Osteocyte (in vitro differentiated cells): ENCODE results near the gene GTF3C1. TPM values are rescaled to one million over a fixed set of nuclear protein-coding genes. Genes with fewer than 3 reads are reported as not detected.

Experiments used
- DNase-seq: peaks from one replicate; pipeline ENCODE4 v3.0.0; 2021; ENCODE audit warnings: mixed read lengths; ENCODE audit not compliant: unreplicated experiment; ENCODE audit errors: extremely low spot score
- H3K27ac Mint-ChIP-seq: one replicate; pipeline ENCODE4 v1.8.0; 2021; ENCODE audit warnings: mild to moderate bottlenecking, mixed read lengths; ENCODE audit not compliant: unreplicated experiment
- H3K27me3 Mint-ChIP-seq: one replicate; pipeline ENCODE4 v1.8.0; 2021; ENCODE audit warnings: mixed read lengths; ENCODE audit not compliant: unreplicated experiment
- H3K36me3 Mint-ChIP-seq: one replicate; pipeline ENCODE4 v1.8.0; 2021; ENCODE audit warnings: mixed read lengths; ENCODE audit not compliant: unreplicated experiment
- H3K4me1 Mint-ChIP-seq: one replicate; pipeline ENCODE4 v1.8.0; 2021; ENCODE audit warnings: mixed read lengths; ENCODE audit not compliant: unreplicated experiment
- H3K4me3 Mint-ChIP-seq: one replicate; pipeline ENCODE4 v1.8.0; 2021; ENCODE audit warnings: mild to moderate bottlenecking, moderate library complexity, mixed read lengths; ENCODE audit not compliant: unreplicated experiment
- H3K9me3 Mint-ChIP-seq: one replicate; pipeline ENCODE4 v1.8.0; 2021; ENCODE audit warnings: mixed read lengths; ENCODE audit not compliant: unreplicated experiment
- CTCF ChIP-seq: fragments of 200-600 bp; sonication (generic); IDR thresholded peaks from 2 replicates; pipeline ENCODE4 v1.5.0; 2021; ENCODE audit warnings: antibody characterized with exemption, mild to moderate bottlenecking, moderate library complexity
- total RNA-seq: library from RNA; stranded (reverse); gene quantifications from 2 replicates; pipeline ENCODE4 v1.2.1, GENCODE V29; 2021

The GTF3C1 gene
- total RNA-seq, 1 donor from 2014 or later: 92.3 TPM

- H3K27ac Mint-ChIP-seq: no peak overlapping the region
- no peak for DNase-seq
- H3K4me3 Mint-ChIP-seq: no peak overlapping the region
- peaks cover 4% of the 10 kb centered on the region for H3K4me1 Mint-ChIP-seq
- H3K36me3 Mint-ChIP-seq: peaks cover 71% of the 10 kb centered on the region
- H3K9me3 Mint-ChIP-seq: no peaks in the 10 kb centered on the region
- no peak for TF ChIP-seq CTCF
- H3K27me3 Mint-ChIP-seq: no peaks in the 10 kb centered on the region
Measured at GRCh38 chr16:27480761-27481160, 69.0 kb downstream of the GTF3C1 start.

- peaks cover 53% of the 10 kb centered on the region for H3K36me3 Mint-ChIP-seq
- no peak for DNase-seq
- H3K27me3 Mint-ChIP-seq: no peaks in the 10 kb centered on the region
Measured at GRCh38 chr16:27476240-27476639, 73.5 kb downstream of the GTF3C1 start.

GRCh38 chr16:27475561-27475960 lies 74.2 kb downstream of the GTF3C1 start:
- peaks cover 57% of the 10 kb centered on the region for H3K36me3 Mint-ChIP-seq
- H3K4me1 Mint-ChIP-seq: peaks cover 11% of the 10 kb centered on the region
- peak overlapping the region; percentile 68 for H3K27ac Mint-ChIP-seq
- no peaks in the 10 kb centered on the region for H3K9me3 Mint-ChIP-seq
- H3K4me3 Mint-ChIP-seq: no peak overlapping the region
- no peak for TF ChIP-seq CTCF
- H3K27me3 Mint-ChIP-seq: no peaks in the 10 kb centered on the region
- no peak for DNase-seq

More at GRCh38 chr16:27476240-27476639, 73.5 kb downstream of the GTF3C1 start:
- Mint-ChIP-seq H3K4me3 (no peak overlapping the region), H3K4me1 (peaks cover 9% of the 10 kb centered on the region), H3K9me3 (no peaks in the 10 kb centered on the region), H3K27ac (peak overlapping the region; percentile 68)
- TF ChIP-seq CTCF: no peak

GRCh38 chr16:27474921-27475320 lies 74.8 kb downstream of the GTF3C1 start:
- Mint-ChIP-seq H3K36me3 (peaks cover 58% of the 10 kb centered on the region), H3K4me3 (no peak overlapping the region), H3K4me1 (peaks cover 13% of the 10 kb centered on the region), H3K27me3 (no peaks in the 10 kb centered on the region), H3K27ac (no peak overlapping the region), H3K9me3 (no peaks in the 10 kb centered on the region)
- no peak for DNase-seq
- TF ChIP-seq CTCF: no peak

- peaks cover 65% of the 10 kb centered on the region for H3K36me3 Mint-ChIP-seq
- no peak for TF ChIP-seq CTCF
- H3K9me3 Mint-ChIP-seq: no peaks in the 10 kb centered on the region
- peak overlapping the region; percentile 18 for H3K27ac Mint-ChIP-seq
- H3K27me3 Mint-ChIP-seq: no peaks in the 10 kb centered on the region
- H3K4me3 Mint-ChIP-seq: no peak overlapping the region
- peaks cover 13% of the 10 kb centered on the region for H3K4me1 Mint-ChIP-seq
- no peak for DNase-seq
Measured at GRCh38 chr16:27474041-27474440, 75.7 kb downstream of the GTF3C1 start.
